ENCODE measurements around the gene PCTP. TPM values are rescaled to one million over a fixed set of nuclear protein-coding genes. Genes with fewer than 3 reads are reported as not detected.

PCTP gene
- total and polyA plus RNA-seq, 12 donors = 7.2 to 31.7 (median 13.1) TPM

GRCh38 chr17:55735731-55736405, 15.0 kb upstream of the PCTP start:
- intact Hi-C loops (cut with DNase I) = no loop called here
- DNase-seq = peak; percentile 45 to 76 (median 56)
- 28 to 32% (median 30%) methylated on average over 5 of the region's 5 CpGs for WGBS, 4 donors
- H3K9me3 ChIP-seq (replicated peaks in 1 of 3) = no peaks in the 10 kb centered on the region
- TF ChIP-seq, protein P1, sequence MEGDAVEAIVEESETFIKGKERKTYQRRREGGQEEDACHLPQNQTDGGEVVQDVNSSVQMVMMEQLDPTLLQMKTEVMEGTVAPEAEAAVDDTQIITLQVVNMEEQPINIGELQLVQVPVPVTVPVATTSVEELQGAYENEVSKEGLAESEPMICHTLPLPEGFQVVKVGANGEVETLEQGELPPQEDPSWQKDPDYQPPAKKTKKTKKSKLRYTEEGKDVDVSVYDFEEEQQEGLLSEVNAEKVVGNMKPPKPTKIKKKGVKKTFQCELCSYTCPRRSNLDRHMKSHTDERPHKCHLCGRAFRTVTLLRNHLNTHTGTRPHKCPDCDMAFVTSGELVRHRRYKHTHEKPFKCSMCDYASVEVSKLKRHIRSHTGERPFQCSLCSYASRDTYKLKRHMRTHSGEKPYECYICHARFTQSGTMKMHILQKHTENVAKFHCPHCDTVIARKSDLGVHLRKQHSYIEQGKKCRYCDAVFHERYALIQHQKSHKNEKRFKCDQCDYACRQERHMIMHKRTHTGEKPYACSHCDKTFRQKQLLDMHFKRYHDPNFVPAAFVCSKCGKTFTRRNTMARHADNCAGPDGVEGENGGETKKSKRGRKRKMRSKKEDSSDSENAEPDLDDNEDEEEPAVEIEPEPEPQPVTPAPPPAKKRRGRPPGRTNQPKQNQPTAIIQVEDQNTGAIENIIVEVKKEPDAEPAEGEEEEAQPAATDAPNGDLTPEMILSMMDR (IDR thresholded peaks at IDR 0.05) = peak; percentile 43 to 73 (median 66)
- TF ChIP-seq POLR2A (IDR thresholded peaks at IDR 0.05) = no peak
- peaks cover 0 to 21% of the 10 kb centered on the region in 2 donors for H3K4me1 ChIP-seq (replicated peaks in 1 of 2)
- H3K36me3 ChIP-seq (replicated peaks in 1 of 2) = no peaks in the 10 kb centered on the region
- H3K27me3 ChIP-seq = no peaks in the 10 kb centered on the region
- no peak overlapping the region for H3K4me3 ChIP-seq
- H3K27ac ChIP-seq = no peak overlapping the region

- H3K27me3 ChIP-seq = no peaks in the 10 kb centered on the region
- intact Hi-C loops (cut with DNase I) = no loop called here
These were observed 12.8 kb upstream of the PCTP start for GRCh38 chr17:55737976-55738501.

GRCh38 chr17:55740511-55741355, 10.1 kb upstream of the PCTP start:
- Histone ChIP-seq H3K36me3 (replicated peaks in 1 of 2) (no peaks in the 10 kb centered on the region), H3K27ac (no peak overlapping the region), H3K9me3 (replicated peaks in 1 of 3) (no peaks in the 10 kb centered on the region), H3K4me1 (replicated peaks in 1 of 2) (peaks cover 0 to 6% of the 10 kb centered on the region in 2 donors), H3K4me3 (no peak overlapping the region), H3K27me3 (no peaks in the 10 kb centered on the region)
- TF ChIP-seq POLR2A (IDR thresholded peaks at IDR 0.05) = no peak
- TF ChIP-seq, protein P1 (IDR thresholded peaks at IDR 0.05) = no peak
- intact Hi-C loops (cut with DNase I) = no loop called here
- 78 to 84% (median 81%) methylated on average over 10 of the region's 10 CpGs for WGBS, 4 donors
- DNase-seq = peak in 1 of 7 donors; percentile 44

More at GRCh38 chr17:55737976-55738501, 12.8 kb upstream of the PCTP start:
- no peaks in the 10 kb centered on the region for H3K9me3 ChIP-seq (replicated peaks in 1 of 3)
- no peak for DNase-seq
- 76 to 90% (median 77%) methylated on average over 4 of the region's 4 CpGs for WGBS, 4 donors
- TF ChIP-seq, protein P1 (IDR thresholded peaks at IDR 0.05) = no peak
- no peak for TF ChIP-seq POLR2A (IDR thresholded peaks at IDR 0.05)
- peaks cover 5 to 6% of the 10 kb centered on the region in 2 donors for H3K4me1 ChIP-seq (replicated peaks in 1 of 2)
- H3K4me3 ChIP-seq = no peak overlapping the region
- H3K36me3 ChIP-seq (replicated peaks in 1 of 2) = no peaks in the 10 kb centered on the region
- no peak overlapping the region for H3K27ac ChIP-seq

- Histone ChIP-seq H3K9me3 (replicated peaks in 1 of 3) (no peaks in the 10 kb centered on the region), H3K4me1 (replicated peaks in 1 of 2) (peaks cover 0 to 6% of the 10 kb centered on the region in 2 donors), H3K27ac (no peak overlapping the region), H3K4me3 (no peak overlapping the region), H3K27me3 (no peaks in the 10 kb centered on the region), H3K36me3 (replicated peaks in 1 of 2) (no peaks in the 10 kb centered on the region)
- whole genome bisulfite sequencing, 4 donors = 86 to 92% (median 90%) methylated on average over 3 of the region's 3 CpGs
- DNase-seq = no peak
- intact Hi-C loops (cut with DNase I) = no loop called here
- TF ChIP-seq, protein P1 (IDR thresholded peaks at IDR 0.05) = no peak
- TF ChIP-seq POLR2A (IDR thresholded peaks at IDR 0.05) = no peak
These were observed 9.5 kb upstream of the PCTP start for GRCh38 chr17:55741356-55741700.
